DMS53 (cell line): Measurements from ENCODE around the gene SEL1L2.
"Not testable (repeated sequence)": the region's sequence is repeated elsewhere in the genome, so short reads cannot be mapped to it uniquely, and the experiment has no call there.

Experiments used
- DNase-seq: peaks from one replicate; lab custom pipeline; 2025; lab: John Stamatoyannopoulos, UW

The SEL1L2 gene

GRCh38 chr20:13990465-13990864 lies at the start of gene SEL1L2:
Gene SEL1L2 (minus strand): TSS chr20:13990614. CDS start chr20:13990534, 80 bp downstream.
- DNase-seq = peak; percentile 63

- no peak for DNase-seq
These were observed 46.2 kb upstream of the SEL1L2 start for GRCh38 chr20:14036567-14036966.

- DNase-seq = no peak
These were observed 42.9 kb upstream of the SEL1L2 start for GRCh38 chr20:14033310-14033709.

GRCh38 chr20:14030991-14031390 lies 40.6 kb upstream of the SEL1L2 start:
- DNase-seq = no peak

- DNase-seq = peak; percentile 52
These were observed 22.3 kb upstream of the SEL1L2 start for GRCh38 chr20:14012671-14013070.

GRCh38 chr20:14009208-14009607 lies 18.8 kb upstream of the SEL1L2 start:
- DNase-seq = no peak

GRCh38 chr20:14005996-14006395 lies 15.6 kb upstream of the SEL1L2 start:
- no peak for DNase-seq

- no peak for DNase-seq
These were observed 10.5 kb upstream of the SEL1L2 start for GRCh38 chr20:14000917-14001316.

- peak; percentile 67 for DNase-seq
These were observed 5.9 kb upstream of the SEL1L2 start for GRCh38 chr20:13996265-13996664.

- peak; percentile 91 for DNase-seq
These were observed 5.4 kb upstream of the SEL1L2 start for GRCh38 chr20:13995841-13996240.

GRCh38 chr20:13995086-13995665 lies 4.8 kb upstream of the SEL1L2 start, which contains the start of gene MACROD2:
Gene MACROD2 (plus strand): TSS chr20:13995516.
- DNase-seq = peak; percentile 100

- not testable (repeated sequence) for DNase-seq
These were observed 1.5 kb upstream of the SEL1L2 start for GRCh38 chr20:13991955-13992354.

GRCh38 chr20:13991311-13991710 lies 897 bp upstream of the SEL1L2 start:
- DNase-seq = no peak

GRCh38 chr20:13984211-13984610 lies 6.2 kb downstream of the SEL1L2 start:
- peak; percentile 62 for DNase-seq

GRCh38 chr20:13960525-13960924 lies 29.9 kb downstream of the SEL1L2 start:
- DNase-seq = no peak

GRCh38 chr20:13960119-13960518 lies 30.3 kb downstream of the SEL1L2 start:
- DNase-seq = no peak

- peak; percentile 43 for DNase-seq
These were observed 37.2 kb downstream of the SEL1L2 start for GRCh38 chr20:13953227-13953626.

GRCh38 chr20:13947719-13948118 lies 42.7 kb downstream of the SEL1L2 start:
- no peak for DNase-seq

- no peak for DNase-seq
These were observed 49.4 kb downstream of the SEL1L2 start for GRCh38 chr20:13941031-13941430.

- no peak for DNase-seq
These were observed 53.4 kb downstream of the SEL1L2 start for GRCh38 chr20:13936781-13937576.

- DNase-seq = no peak
These were observed 55.2 kb downstream of the SEL1L2 start for GRCh38 chr20:13934992-13935894.

- DNase-seq = no peak
These were observed 60.1 kb downstream of the SEL1L2 start for GRCh38 chr20:13930281-13930680.
